PFSK-1 (cell line): ENCODE results near the gene C8G.

Experiments used
- POLR2AphosphoS5 ChIP-seq: IDR thresholded peaks from 2 replicates; pipeline ENCODE4 v1.6.1; 2012; ENCODE audit warnings: low read depth, mild to moderate bottlenecking, control low read depth, low read length, moderate library complexity
- SIN3A ChIP-seq: IDR thresholded peaks from 2 replicates; pipeline ENCODE4 v1.6.1; 2012; ENCODE audit warnings: mild to moderate bottlenecking, low read length, moderate library complexity, borderline replicate concordance; ENCODE audit not compliant: insufficient read depth
- TAF1 ChIP-seq: IDR thresholded peaks from 2 replicates; pipeline ENCODE4 v1.6.1; 2012; ENCODE audit warnings: low read length, control low read depth, borderline replicate concordance; ENCODE audit not compliant: insufficient read depth
- TF ChIP-seq, protein P1 (sequence below), 2 experiments: IDR thresholded peaks; 2 replicates each; pipeline versions ENCODE4 v1.6.1 to v1.8.0; 2011 to 2012; ENCODE audit warnings: low read depth in 2 of 2, low read length in 2 of 2, control low read depth in 1 of 2, inconsistent platforms in 1 of 2, mild to moderate bottlenecking in 1 of 2, moderate library complexity in 1 of 2; ENCODE audit not compliant: insufficient read depth in 1 of 2

DNA sequence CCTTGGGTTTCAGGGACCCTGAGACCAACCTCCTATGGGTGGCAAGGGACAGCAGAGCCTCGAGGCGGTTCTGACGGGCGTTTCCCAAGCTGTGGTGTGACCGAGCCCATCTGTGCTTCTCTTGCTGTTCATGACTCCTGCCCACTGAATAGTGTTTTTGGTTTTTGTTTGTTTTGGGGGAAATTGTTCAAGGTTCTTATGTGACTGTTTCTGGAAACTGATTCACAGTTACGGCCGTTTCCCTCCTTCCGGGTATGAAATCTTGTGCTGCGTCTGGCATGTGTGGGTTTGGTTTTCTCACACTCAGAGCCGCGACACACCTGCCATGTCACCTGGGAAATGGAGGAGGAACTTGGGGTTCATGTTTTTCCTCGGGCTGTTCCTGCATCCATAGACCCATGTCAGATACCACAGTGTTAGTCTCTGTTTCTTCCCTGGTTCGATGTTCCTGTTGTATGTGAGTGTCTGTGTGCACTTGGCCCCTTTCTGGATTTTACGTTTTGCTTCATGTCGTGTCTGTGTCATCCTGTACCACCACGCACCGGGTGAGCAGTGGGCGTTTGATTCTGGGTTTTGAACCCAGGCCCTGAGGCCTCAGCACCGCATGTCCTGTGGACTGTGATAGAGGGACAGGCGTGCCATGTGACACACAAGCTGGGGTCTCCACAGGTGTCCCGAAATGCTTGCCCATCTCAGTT lies 29.3 kb upstream of the C8G start:
- no peak for TF ChIP-seq POLR2AphosphoS5
- TF ChIP-seq, protein P1, sequence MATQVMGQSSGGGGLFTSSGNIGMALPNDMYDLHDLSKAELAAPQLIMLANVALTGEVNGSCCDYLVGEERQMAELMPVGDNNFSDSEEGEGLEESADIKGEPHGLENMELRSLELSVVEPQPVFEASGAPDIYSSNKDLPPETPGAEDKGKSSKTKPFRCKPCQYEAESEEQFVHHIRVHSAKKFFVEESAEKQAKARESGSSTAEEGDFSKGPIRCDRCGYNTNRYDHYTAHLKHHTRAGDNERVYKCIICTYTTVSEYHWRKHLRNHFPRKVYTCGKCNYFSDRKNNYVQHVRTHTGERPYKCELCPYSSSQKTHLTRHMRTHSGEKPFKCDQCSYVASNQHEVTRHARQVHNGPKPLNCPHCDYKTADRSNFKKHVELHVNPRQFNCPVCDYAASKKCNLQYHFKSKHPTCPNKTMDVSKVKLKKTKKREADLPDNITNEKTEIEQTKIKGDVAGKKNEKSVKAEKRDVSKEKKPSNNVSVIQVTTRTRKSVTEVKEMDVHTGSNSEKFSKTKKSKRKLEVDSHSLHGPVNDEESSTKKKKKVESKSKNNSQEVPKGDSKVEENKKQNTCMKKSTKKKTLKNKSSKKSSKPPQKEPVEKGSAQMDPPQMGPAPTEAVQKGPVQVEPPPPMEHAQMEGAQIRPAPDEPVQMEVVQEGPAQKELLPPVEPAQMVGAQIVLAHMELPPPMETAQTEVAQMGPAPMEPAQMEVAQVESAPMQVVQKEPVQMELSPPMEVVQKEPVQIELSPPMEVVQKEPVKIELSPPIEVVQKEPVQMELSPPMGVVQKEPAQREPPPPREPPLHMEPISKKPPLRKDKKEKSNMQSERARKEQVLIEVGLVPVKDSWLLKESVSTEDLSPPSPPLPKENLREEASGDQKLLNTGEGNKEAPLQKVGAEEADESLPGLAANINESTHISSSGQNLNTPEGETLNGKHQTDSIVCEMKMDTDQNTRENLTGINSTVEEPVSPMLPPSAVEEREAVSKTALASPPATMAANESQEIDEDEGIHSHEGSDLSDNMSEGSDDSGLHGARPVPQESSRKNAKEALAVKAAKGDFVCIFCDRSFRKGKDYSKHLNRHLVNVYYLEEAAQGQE (IDR thresholded peaks at IDR 0.05; ENCODE audit: insufficient read depth in 1 of 2, low read depth in 2 of 2, low read length in 2 of 2) = no peak
- no peak for TF ChIP-seq SIN3A
- TF ChIP-seq TAF1 = no peak
